DLD1 (cell line): ENCODE measurements around the gene OR10A3.

Experiments used
- in situ Hi-C: cut with HindIII; loops from 2 replicates; pipeline ENCODE4 v1.10.0; 2017; ENCODE audit warnings: low sequenced_read_pairs

OR10A3 gene

DNA sequence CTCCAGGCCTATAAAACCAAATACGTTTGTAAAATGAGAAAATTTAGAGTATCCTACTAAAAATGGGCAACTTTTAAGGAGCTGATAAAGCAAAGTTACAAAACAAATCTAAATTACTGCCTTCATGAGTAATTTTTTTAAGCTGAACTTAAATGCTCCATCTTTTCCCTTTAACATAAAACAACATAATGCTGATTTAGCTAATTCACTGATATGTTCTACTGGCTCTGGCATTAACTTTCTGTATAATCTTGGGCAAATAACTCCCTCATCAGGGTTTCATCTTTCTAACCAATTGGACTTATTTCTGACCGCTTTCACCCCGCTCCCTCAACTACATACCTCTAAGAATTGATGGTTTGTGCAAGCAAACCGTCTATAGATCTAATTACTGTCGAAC, 362 bp downstream of the OR10A3 start:
- in situ Hi-C loops, result no loop called here

DNA sequence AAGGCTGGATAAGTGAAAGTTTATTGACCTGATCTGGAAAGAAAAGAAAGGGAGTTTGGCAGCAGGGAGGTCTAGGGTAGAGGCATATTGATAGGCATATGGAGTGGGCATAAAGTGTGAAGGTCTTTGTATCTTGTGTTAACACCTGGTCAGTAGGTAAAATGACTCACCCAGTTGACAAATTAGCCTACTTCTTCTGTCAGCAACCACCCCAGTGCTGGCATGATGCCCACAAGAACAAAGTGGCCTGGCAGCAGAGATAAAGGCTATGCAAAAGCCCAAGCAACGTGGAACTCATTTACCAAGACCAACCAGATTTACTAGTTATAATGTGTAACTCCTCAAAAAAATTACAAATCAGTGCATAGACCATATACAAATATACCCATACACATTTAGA, 4.9 kb downstream of the OR10A3 start:
- in situ Hi-C loops, result no loop called here

DNA sequence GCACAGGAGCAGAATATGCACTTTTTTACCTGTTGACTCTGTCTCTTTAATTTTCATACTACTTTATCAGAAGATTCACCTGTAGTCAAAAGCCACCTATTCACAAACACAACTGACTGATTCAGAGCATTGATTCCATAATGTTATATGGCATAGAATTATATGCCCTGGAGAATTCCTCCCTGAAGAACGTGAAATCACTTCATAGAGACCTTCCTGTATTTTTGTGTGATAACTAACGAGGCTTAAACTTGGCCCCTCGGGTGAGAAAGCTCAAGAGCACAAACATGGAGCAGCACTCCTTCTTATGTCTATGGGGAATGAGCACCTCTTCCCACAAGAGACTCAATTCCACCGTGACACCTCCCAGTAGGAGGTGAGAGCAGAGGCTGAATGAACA, 10.3 kb downstream of the OR10A3 start, which contains the start of gene OR10A6:
Gene OR10A6 (minus strand): TSS at position 101 of the 400 bp plus-strand sequence. CDS start 2,606 bp downstream, outside the sequence.
- in situ Hi-C loops, result no loop called here

DNA sequence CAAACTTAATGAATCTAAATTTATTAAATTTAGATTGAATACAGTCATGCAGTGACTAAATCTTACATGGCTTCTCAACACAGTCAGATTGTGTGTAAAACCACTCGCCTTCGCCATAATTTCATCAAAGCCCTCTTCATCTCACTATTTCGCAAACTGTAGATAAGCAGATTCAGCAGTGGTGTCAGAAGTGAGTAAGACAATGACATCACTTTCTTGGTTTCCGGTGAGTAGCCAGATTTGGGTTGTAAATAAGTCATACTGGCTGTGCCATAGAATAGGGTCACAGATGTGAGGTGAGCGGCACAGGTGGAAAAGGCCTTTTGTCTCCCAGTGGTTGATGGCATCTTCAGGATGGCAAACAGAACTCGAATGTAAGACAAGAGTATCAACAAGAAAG, 13.9 kb downstream of the OR10A3 start:
- in situ Hi-C loops, result no loop called here

DNA sequence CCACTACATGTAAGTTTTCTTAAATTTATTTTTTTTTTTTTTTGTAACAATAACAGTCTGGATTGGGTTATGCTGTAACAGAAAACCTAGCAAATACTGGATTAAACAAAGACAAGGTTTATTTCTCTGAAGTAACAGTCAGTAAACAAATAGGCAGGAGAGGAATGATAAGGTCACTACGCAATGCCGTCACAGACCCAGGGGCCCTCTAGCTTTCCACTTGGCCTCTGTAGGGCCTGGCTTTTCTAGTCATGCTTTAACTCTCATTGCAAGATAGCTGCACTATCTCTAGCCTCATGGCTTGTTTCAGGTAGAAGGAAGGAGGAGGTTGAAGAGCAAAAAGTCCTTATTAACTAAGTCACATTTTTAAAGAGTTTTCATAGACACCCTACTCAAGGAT, 17.0 kb downstream of the OR10A3 start:
- in situ Hi-C loops, result no loop called here

DNA sequence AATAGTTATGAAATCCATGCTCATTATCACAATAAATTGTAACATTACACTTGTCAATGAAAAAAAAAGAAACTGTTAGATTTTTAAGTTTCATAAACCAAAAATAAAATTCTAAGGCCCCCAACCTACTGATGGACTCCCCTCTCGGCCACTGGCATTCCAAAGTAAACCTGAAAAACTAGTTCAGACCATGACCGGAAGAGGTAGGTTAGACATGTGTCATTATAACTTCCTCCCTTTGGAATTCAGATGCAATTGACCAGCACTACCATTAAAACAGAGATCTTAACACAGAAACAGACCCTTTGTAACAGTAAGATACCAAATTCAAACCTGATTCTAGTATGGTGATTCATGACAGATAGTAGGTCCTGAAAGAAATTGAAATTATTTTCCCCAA, 23.4 kb downstream of the OR10A3 start:
- in situ Hi-C loops, result no loop called here

DNA sequence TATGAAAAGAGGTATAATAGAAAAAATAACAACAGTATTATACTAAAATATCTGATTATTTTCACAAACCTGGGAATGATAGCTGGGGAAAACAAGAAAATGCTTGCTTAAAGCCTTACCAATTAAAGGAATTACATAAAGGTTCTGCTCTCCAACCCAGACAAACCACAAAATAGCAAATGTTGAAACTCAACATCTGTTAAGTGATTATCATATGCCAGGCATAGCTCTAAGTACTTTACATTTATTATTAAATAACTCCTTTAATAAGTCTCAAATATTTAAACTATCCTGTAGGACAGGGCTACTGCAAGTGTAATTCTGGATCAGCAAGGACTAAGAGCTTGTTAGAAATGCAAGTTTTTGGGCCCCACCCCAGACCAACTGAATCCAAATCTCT, 30.5 kb downstream of the OR10A3 start:
- in situ Hi-C loops, result no loop called here

DNA sequence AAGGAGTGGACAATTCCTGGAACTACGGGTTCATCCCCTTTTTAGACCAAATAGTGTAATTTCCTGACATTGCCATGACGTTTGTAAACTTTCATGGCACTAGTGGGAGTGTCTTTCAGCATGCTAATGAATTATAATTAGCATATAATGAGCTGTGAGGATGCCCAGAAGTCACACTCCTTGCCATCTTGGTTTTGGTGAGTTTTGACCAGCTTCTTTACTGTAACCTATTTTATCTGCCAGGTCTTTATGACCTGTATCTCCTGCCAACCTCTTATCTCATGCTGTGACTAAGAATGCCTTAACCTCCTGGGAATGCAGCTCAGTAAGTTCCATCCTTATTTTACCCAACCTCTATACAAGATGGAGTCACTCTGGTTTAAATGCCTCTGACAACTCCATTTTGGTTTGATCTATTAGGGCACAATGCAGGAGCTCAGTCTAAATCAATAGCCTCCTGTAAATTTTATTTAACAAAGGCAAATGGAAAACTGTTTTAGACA, 31.2 kb downstream of the OR10A3 start:
- in situ Hi-C loops, result no loop called here

DNA sequence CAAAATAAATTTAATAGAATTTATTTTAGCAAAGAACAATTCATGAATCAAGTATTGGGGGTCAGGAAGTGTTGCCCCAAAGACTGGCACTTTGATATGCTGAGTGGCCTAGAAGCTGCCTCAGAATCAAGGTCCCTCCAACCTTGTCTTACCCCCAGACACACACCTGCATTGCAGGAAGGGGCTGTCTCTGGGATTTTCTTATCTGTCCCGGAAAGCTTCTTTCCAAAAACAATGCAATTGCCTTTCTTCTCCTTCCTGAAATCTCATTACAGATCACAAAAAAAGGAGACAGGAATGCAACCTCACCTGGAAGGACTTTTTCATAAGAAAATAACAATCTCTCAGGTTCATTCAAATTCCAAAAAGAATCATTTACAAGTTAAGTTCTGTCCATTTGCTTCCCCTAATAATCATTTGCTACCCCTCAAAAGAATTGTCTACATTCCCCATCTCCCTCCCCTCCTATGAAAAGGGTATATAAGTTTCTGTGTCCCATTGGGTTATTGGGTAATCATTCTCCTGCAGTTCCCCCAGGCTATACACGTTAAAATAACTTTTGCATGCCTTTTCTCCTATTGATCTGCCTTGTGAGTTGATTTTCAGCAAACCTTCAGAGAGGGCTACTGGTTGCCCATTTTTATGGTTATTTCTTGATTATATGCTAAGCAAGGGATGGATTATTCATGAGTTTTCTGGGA, 31.8 kb downstream of the OR10A3 start:
- in situ Hi-C loops, result no loop called here

DNA sequence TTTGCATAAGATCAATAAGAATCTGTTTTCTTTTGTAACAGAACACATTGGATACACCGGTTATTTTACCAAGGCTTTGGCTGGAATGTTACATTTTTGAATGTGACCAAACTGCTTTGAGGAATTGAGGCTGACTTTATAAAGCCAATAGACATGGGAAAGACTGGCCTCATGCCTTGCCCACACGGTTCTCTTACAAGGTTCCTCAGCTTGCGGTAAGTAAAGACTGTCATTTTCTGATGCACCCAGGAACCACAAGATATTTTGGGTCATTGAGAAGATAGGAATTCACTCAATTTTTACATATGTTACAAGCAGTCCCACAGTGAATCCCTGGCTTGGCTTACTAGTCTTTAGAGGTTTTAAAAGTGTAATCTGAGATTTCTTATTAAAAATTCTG, 34.4 kb downstream of the OR10A3 start:
- in situ Hi-C loops, result no loop called here

DNA sequence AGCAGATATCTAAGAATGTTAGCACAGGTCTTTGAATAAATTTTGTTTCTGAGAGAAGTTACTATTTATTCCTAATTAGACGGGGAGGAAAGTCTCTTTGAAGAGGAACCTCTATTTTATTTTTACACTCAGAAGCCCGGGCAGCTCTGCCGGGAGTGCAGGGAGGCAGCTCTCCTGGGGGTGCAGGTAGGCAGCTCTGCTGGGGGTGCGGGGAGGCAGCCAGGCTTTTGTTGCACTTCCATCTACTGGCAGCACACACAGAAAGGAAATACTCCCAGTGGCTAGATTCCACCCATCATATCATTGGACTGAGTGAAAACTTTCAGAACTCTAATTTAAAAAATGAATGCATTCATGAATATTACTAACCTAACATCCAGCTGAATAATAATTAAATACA, 35.0 kb downstream of the OR10A3 start:
- in situ Hi-C loops, result no loop called here

DNA sequence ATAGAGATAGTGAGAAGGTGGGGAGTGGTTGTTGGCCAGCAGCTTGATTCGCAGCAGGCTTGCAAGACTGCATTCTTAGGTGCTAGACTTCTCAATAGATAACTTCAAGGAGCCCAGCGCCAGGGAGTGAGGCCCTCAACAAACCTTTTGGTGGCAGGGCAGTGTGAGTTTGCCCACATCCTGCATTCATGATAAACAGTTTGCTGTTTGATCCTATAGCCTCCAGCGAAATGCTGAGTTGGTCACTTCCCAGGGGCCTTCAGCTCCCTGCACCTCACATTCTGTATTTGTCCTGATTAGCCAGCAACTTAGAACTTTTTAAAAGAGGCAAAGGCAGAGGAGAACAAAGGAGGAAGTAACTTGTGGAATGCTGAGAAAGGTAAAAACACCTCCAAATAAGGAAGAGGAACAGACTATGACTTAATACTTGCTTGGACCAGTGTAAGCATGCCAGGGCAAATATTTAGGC, 35.5 kb downstream of the OR10A3 start:
- in situ Hi-C loops, result no loop called here

DNA sequence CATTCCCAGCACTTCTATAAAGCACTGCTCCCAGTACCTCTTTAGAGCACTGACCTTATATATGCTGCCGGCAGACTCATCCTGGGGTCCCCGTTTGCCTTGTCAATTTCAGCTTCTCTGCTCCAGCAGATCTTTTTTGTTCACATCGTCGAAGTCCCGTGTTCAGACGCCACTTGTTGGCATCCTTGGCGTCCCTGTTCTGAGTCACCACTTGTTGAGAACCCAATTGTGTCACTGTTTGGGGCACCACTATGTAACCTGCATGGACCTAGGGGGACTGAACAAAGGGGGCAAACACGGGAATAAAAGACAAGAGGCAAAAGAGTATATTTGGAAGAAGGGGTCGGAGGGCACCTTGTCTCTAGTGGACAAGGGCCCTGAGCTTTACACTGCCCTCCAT, 36.0 kb downstream of the OR10A3 start:
- in situ Hi-C loops, result no loop called here

DNA sequence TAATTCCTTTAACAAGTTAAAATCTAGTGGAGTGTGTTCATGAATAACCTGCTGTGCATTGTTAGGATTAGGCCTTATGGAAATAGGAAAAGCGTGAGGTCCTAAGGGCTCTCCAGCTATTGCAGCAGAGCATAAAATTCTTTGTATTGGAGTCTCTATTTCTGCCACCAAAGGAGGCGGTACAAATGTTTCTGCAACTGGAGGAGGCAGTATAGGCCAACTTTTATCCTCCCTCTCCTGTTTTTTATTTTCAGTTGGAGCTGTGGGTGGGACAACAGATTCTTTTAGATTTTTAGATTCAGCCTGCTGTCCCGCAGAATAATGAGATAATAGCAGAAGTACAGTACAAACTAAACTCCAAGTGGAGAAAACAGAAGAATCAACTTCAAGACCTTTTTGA, 36.6 kb downstream of the OR10A3 start:
- in situ Hi-C loops, result no loop called here

DNA sequence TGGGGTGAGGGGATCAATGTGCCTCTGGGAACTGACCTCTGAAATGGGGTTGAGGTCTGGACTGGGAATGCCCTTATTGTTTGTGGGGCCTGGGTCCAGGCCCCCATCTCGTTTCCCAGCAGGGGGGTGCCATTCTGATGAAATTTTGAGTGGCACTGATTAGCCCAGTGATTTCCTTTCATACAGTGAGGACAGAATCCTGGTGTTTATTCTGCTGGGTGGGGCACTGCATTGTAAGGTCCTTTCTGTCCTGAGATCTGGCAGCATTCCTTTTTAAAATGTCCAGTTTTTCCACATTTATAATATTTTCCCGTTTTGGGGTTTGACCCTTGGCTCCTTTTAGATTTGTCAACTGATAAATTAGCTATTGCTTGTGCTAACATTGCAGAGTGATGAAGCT, 37.6 kb downstream of the OR10A3 start:
- in situ Hi-C loops, result no loop called here

DNA sequence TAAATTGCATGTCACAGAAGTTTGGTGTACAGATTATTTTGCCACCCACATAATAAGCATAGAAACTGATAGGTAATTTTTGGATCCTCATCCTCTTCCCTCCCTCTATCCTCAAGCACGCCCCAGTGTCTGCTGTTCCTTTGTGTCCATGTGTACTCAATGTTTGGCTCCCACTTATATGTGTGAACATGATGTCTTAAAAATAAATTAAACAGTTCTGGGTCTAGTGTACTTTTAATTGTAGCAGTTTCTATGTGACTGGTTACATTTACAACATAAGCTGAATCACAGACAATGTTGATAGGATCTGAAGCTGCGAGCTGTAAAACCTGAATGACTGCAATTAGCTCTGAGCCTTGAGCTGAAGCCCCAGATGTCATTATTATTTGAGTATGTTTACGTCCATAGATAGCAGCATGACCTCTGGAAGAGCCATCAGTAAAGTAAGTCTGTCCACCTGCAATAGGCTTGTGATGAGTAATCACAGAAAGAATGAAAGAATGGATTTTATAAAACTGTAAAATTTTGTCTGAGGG, 40.1 kb downstream of the OR10A3 start:
- in situ Hi-C loops, result no loop called here

DNA sequence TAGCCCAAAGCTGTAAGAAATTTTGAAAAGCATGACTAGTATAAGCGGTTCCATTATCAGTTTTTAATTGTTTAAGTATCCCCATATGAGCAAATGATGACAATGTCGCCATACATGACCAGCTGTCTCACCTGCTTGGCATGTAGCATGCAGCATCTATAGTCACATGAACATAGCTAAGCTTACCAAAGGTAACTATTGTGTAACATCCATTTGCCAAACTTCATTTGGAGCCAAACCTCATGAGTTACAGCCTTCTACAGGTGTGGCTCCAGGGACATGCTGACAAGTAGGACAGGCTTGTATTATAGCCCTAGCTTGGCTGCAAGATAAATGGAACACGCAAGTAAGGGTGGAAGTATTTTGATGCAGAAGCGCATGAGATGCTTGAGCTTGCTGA, 40.8 kb downstream of the OR10A3 start:
- in situ Hi-C loops, result no loop called here

DNA sequence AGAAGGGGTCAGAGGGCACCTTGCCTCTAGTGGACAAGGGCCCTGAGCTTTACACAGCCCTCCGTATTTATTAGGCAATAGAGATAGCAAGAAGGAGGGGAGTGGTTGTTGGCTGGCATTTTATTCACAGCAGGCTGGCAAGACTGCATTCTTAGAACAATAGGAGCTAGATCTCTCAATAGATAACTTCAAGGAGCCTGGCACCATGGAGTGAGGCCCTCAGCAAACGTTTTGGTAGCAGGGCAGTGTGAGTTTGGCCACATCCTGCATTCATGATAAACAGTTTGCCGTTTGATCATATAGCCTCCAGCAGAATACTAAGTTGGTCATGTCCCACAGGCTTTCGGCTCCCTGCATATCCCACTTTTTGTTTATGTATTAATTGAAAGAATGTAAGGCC, 42.1 kb downstream of the OR10A3 start:
- in situ Hi-C loops, result no loop called here

DNA sequence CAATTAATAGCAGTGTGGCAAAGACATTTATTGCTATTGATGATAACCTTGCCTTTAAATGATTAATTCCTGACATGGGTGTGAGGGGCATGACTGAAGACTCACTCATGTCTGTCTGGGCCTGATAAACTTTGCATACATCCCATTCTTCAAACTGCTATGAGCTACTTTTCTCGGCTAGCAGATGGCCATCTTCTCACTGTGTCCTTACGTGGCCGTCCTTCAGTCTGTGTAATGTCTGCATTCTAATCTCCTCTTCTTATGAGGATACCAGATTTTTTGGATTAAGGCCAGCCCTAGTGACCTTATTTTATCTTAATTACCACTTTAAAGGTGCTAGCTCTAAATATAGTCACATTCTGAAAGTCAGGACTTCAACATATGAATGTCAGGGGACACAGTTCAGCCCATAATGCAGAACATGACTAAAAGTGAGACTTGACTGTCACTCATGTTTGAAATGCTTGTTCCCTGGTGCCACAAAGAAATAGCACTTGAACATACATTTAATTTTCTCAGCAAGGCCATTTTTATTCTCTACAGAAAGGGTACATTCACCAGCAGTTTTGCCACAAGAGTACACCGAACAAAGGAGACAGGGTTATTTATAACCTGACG, 42.7 kb downstream of the OR10A3 start:
- in situ Hi-C loops, result no loop called here

DNA sequence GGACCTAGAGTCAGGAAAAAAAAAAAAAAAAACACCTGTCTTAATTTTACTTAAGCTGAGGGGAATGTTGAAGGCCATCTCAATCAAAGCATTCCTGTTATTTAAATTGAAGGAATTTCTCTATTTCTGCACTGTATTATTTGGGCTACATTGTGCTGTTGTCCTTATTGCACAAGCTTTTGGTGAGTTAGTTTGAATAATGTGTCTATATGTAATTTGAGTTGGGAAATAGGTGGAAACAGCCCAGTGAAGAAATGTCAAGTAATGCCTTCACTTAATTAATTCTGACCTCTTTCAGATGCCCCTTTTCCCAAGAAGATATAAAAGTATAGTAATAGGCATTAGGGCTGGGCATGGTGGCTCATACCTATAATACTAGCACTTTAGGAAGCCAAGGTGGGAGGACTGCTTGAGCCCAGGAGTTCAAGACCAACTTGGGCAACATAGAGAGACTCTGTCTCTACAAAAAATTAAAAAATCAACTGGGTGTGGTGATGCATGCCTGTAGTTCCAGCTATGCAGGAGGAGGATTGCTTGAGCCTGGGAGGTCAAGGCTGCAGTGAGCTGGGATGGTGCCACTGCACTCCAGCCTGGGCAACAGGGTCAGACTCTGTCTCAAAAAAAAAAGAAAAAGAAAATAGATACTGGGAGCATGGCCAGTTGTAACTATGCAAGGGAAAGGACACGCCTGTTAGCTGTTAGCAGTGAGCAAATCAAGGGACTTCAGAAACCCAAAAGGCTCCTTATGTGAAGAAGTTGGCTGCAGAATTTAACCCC, 45.3 kb downstream of the OR10A3 start:
- in situ Hi-C loops, result no loop called here

DNA sequence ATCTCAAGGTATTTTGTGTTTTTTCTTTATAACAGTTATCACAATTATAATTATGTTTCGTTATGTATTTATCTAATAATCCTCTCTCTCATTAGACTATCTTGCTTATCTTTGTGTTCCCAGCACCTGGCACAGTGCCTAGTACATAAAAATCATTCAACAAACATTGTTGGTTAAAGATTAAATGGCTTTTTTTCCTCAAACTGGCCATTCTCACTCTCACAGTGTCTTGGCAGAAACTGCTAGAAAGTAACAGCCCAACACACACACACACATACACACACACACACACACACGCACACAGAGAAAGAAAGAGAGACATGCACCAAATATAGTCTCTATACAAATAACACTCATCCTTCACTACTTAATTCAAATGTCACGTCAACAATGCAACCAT, 47.3 kb downstream of the OR10A3 start:
- in situ Hi-C loops, result loop anchor here (5.0 kb wide), 1 partner anchor 83 kb away; no protein-coding TSS in a partner anchor
